Measurements from ENCODE around the gene HMCN2. TPM values are rescaled to one million over a fixed set of nuclear protein-coding genes. Genes with fewer than 3 reads are reported as not detected.

The HMCN2 gene
- total RNA-seq, 1 donor from 2014 or later = 9.3 TPM

GRCh38 chr9:130467316-130467715, 201.8 kb downstream of the HMCN2 start:
- Mint-ChIP-seq H3K27ac (ENCODE audit: unreplicated experiment) (peak overlapping the region; percentile 99), H3K9me3 (ENCODE audit: unreplicated experiment) (peaks cover 13% of the 10 kb centered on the region), H3K36me3 (ENCODE audit: unreplicated experiment) (no peaks in the 10 kb centered on the region), H3K4me3 (ENCODE audit: unreplicated experiment) (peak overlapping the region; percentile 76), H3K27me3 (ENCODE audit: unreplicated experiment) (peaks cover 12% of the 10 kb centered on the region), H3K4me1 (ENCODE audit: low read depth, unreplicated experiment) (peaks cover 32% of the 10 kb centered on the region)
- DNase-seq = peak; percentile 72
- no peak for TF ChIP-seq CTCF (IDR thresholded peaks at IDR 0.05; ENCODE audit: partially characterized antibody, unreplicated experiment)

- Mint-ChIP-seq H3K9me3 (ENCODE audit: unreplicated experiment) (peaks cover 11% of the 10 kb centered on the region), H3K4me3 (ENCODE audit: unreplicated experiment) (no peak overlapping the region), H3K27ac (ENCODE audit: unreplicated experiment) (peak overlapping the region; percentile 75), H3K36me3 (ENCODE audit: unreplicated experiment) (no peaks in the 10 kb centered on the region), H3K4me1 (ENCODE audit: low read depth, unreplicated experiment) (peaks cover 33% of the 10 kb centered on the region), H3K27me3 (ENCODE audit: unreplicated experiment) (peaks cover 10% of the 10 kb centered on the region)
- no peak for DNase-seq
- TF ChIP-seq CTCF (IDR thresholded peaks at IDR 0.05; ENCODE audit: partially characterized antibody, unreplicated experiment) = no peak
These were observed 203.0 kb downstream of the HMCN2 start for GRCh38 chr9:130468566-130468965.

GRCh38 chr9:130470269-130470668, 204.7 kb downstream of the HMCN2 start:
- TF ChIP-seq CTCF (IDR thresholded peaks at IDR 0.05; ENCODE audit: partially characterized antibody, unreplicated experiment) = no peak
- DNase-seq = no peak
- no peaks in the 10 kb centered on the region for H3K36me3 Mint-ChIP-seq (ENCODE audit: unreplicated experiment)
- H3K9me3 Mint-ChIP-seq (ENCODE audit: unreplicated experiment) = peaks cover 9% of the 10 kb centered on the region
- H3K4me3 Mint-ChIP-seq (ENCODE audit: unreplicated experiment) = no peak overlapping the region
- H3K27me3 Mint-ChIP-seq (ENCODE audit: unreplicated experiment) = peaks cover 8% of the 10 kb centered on the region
- no peak overlapping the region for H3K27ac Mint-ChIP-seq (ENCODE audit: unreplicated experiment)
- peaks cover 38% of the 10 kb centered on the region for H3K4me1 Mint-ChIP-seq (ENCODE audit: low read depth, unreplicated experiment)

GRCh38 chr9:130470950-130471349, 205.4 kb downstream of the HMCN2 start:
- no peak overlapping the region for H3K27ac Mint-ChIP-seq (ENCODE audit: unreplicated experiment)
- H3K4me1 Mint-ChIP-seq (ENCODE audit: low read depth, unreplicated experiment) = peaks cover 36% of the 10 kb centered on the region
- no peak overlapping the region for H3K4me3 Mint-ChIP-seq (ENCODE audit: unreplicated experiment)
- H3K27me3 Mint-ChIP-seq (ENCODE audit: unreplicated experiment) = peaks cover 8% of the 10 kb centered on the region
- peaks cover 9% of the 10 kb centered on the region for H3K9me3 Mint-ChIP-seq (ENCODE audit: unreplicated experiment)
- no peak for TF ChIP-seq CTCF (IDR thresholded peaks at IDR 0.05; ENCODE audit: partially characterized antibody, unreplicated experiment)
- no peak for DNase-seq
- H3K36me3 Mint-ChIP-seq (ENCODE audit: unreplicated experiment) = no peaks in the 10 kb centered on the region

GRCh38 chr9:130471411-130472183, 206.0 kb downstream of the HMCN2 start:
- H3K27me3 Mint-ChIP-seq (ENCODE audit: unreplicated experiment) = peaks cover 8% of the 10 kb centered on the region
- no peaks in the 10 kb centered on the region for H3K36me3 Mint-ChIP-seq (ENCODE audit: unreplicated experiment)
- peaks cover 36% of the 10 kb centered on the region for H3K4me1 Mint-ChIP-seq (ENCODE audit: low read depth, unreplicated experiment)
- no peak overlapping the region for H3K4me3 Mint-ChIP-seq (ENCODE audit: unreplicated experiment)
- peak overlapping the region; percentile 59 for H3K27ac Mint-ChIP-seq (ENCODE audit: unreplicated experiment)
- TF ChIP-seq CTCF (IDR thresholded peaks at IDR 0.05; ENCODE audit: partially characterized antibody, unreplicated experiment) = no peak
- DNase-seq = no peak
- H3K9me3 Mint-ChIP-seq (ENCODE audit: unreplicated experiment) = peaks cover 9% of the 10 kb centered on the region

Data from glutamatergic neuron (in vitro differentiated cells).